Measurements from ENCODE around the gene CPZ. TPM values are rescaled to one million over a fixed set of nuclear protein-coding genes. Genes with fewer than 3 reads are reported as not detected.

Gene CPZ
- total RNA-seq, 4 donors from 2014 or later = 0.32 to 4.2 (median 2.1) TPM

DNA sequence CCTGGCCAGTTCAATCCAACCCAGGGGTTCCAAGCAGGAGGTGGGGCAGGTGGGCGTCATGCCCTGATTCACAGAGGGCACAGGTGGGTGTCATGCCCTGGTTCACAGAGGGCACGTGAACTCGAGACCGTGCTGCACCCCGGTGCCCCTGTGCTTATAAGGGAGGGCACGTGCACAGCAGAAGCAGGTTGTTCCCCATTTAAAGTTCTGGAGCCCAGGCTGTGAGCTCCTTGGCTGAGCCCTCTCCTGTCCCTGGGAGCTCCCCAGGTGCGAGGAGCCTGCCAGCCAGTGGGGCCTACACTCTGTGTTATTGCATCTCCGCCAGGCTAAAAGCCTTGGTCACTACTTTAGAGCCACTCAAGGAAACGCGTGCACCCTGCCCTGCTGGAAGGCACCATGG, 3.2 kb upstream of the CPZ start:
- TF ChIP-seq POLR2A (IDR thresholded peaks at IDR 0.05) (no peak), EP300 (IDR thresholded peaks at IDR 0.05) (no peak), CTCF (IDR thresholded peaks at IDR 0.05) (no peak), POLR2AphosphoS5 (IDR thresholded peaks at IDR 0.05) (no peak)
- H3K9me3 ChIP-seq = no peaks in the 10 kb centered on the region
- peaks cover 82% of the 10 kb centered on the region for H3K27me3 ChIP-seq
- peaks cover 19% of the 10 kb centered on the region for H3K4me1 ChIP-seq
- H3K36me3 ChIP-seq = no peaks in the 10 kb centered on the region
- H3K4me3 ChIP-seq = no peak overlapping the region
- DNase-seq (ENCODE audit: low spot score in 2 of 2) = peak; percentile 44 to 74
- no peak overlapping the region for H3K27ac ChIP-seq
- WGBS = 80% methylated on average over 10 of the region's 10 CpGs

GRCh38 chr4:8589823-8590545, 2.6 kb upstream of the CPZ start:
- Histone ChIP-seq H3K36me3 (no peaks in the 10 kb centered on the region), H3K9me3 (no peaks in the 10 kb centered on the region), H3K4me3 (no peak overlapping the region), H3K27me3 (peaks cover 78% of the 10 kb centered on the region), H3K4me1 (peaks cover 20% of the 10 kb centered on the region), H3K27ac (no peak overlapping the region)
- TF ChIP-seq EP300 (IDR thresholded peaks at IDR 0.05) = no peak
- no peak for TF ChIP-seq POLR2AphosphoS5 (IDR thresholded peaks at IDR 0.05)
- TF ChIP-seq POLR2A (IDR thresholded peaks at IDR 0.05) = no peak
- TF ChIP-seq CTCF (IDR thresholded peaks at IDR 0.05) = no peak
- 28% methylated on average over 11 of the region's 11 CpGs for WGBS
- DNase-seq (ENCODE audit: low spot score in 2 of 2) = no peak

DNA sequence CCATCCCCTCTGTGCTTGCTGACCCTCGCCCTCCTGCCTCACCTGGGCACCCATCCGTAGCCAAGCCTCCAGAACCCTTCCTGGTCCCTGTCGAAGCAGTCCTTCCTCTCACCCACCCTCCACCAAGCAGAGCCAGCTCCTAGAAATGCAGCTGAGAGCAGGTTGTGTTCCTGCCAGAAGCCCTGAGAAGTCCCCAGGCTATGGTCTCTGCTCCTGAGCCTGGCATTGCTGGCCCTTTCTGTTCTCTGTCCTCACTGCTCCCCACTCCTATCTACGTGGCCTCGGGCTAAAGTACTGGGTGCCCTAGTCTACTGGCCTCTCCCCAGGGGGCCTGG, 2.1 kb upstream of the CPZ start:
- Histone ChIP-seq H3K9me3 (no peaks in the 10 kb centered on the region), H3K4me1 (peaks cover 23% of the 10 kb centered on the region), H3K27me3 (peaks cover 75% of the 10 kb centered on the region), H3K27ac (no peak overlapping the region), H3K36me3 (no peaks in the 10 kb centered on the region), H3K4me3 (no peak overlapping the region)
- 74% methylated on average over 5 of the region's 5 CpGs for WGBS
- DNase-seq (ENCODE audit: low spot score in 2 of 2) = no peak
- TF ChIP-seq EP300 (IDR thresholded peaks at IDR 0.05) (no peak), POLR2A (IDR thresholded peaks at IDR 0.05) (no peak), CTCF (IDR thresholded peaks at IDR 0.05) (no peak), POLR2AphosphoS5 (IDR thresholded peaks at IDR 0.05) (no peak)

DNA sequence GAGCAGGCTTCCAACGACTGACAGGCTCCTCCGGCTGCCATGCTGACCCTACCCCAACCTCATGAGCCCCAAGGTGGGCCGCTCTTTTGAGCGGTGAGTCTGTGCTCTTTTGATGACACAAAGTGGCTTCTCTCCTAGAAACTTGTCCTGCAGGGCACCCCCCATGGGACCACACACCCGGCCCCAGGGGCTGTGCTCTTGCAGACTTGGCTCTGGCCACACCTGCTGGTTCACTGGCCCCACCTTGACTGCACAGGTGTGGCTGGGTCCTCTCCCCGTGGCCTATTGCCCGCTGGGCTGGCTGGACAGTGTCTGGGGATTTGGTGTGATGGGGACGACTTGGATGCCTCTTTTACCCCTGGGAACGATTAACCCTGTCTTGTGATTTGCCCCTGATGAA, 1.5 kb upstream of the CPZ start:
- 88% methylated on average over 5 of the region's 9 CpGs for whole genome bisulfite sequencing
- TF ChIP-seq POLR2AphosphoS5 (IDR thresholded peaks at IDR 0.05) = no peak
- TF ChIP-seq CTCF (IDR thresholded peaks at IDR 0.05) = no peak
- no peak for TF ChIP-seq EP300 (IDR thresholded peaks at IDR 0.05)
- no peak for TF ChIP-seq POLR2A (IDR thresholded peaks at IDR 0.05)
- DNase-seq (ENCODE audit: low spot score in 2 of 2) = no peak
- Histone ChIP-seq H3K4me3 (no peak overlapping the region), H3K27ac (no peak overlapping the region), H3K9me3 (no peaks in the 10 kb centered on the region), H3K27me3 (peaks cover 69% of the 10 kb centered on the region), H3K36me3 (no peaks in the 10 kb centered on the region), H3K4me1 (peaks cover 26% of the 10 kb centered on the region)

GRCh38 chr4:8591626-8592365, 769 bp upstream of the CPZ start:
- Histone ChIP-seq H3K4me3 (no peak overlapping the region), H3K36me3 (no peaks in the 10 kb centered on the region), H3K27ac (no peak overlapping the region), H3K27me3 (peaks cover 64% of the 10 kb centered on the region), H3K4me1 (peaks cover 26% of the 10 kb centered on the region), H3K9me3 (no peaks in the 10 kb centered on the region)
- 80% methylated on average over 12 of the region's 15 CpGs for WGBS
- TF ChIP-seq POLR2AphosphoS5 (IDR thresholded peaks at IDR 0.05) (no peak), EP300 (IDR thresholded peaks at IDR 0.05) (no peak), CTCF (IDR thresholded peaks at IDR 0.05) (no peak), POLR2A (IDR thresholded peaks at IDR 0.05) (no peak)
- no peak for DNase-seq (ENCODE audit: low spot score in 2 of 2)

Data from suprapubic skin (tissue), 4 donors.